Memory B cell (primary cell): ENCODE data around the gene PTPRO.

ENCODE experiments used
- ATAC-seq: fragments of 150-1000 bp; cut with Tn5 transposase; 2 replicates; pipeline ENCODE4 v1.10.0; 2021; ENCODE audit warnings: low read depth, mild to moderate bottlenecking, moderate library complexity
- DNase-seq, 2 donors: peaks; one replicate each; pipeline ENCODE4 v3.0.0; 2022; ENCODE audit warnings: low spot score in 2 of 2
- H3K27ac Mint-ChIP-seq: one replicate; pipeline ENCODE4 v1.8.0; 2022; ENCODE audit warnings: mild to moderate bottlenecking, moderate library complexity, mixed read lengths
- H3K27me3 Mint-ChIP-seq: one replicate; pipeline ENCODE4 v1.8.0; 2022; ENCODE audit warnings: mixed read lengths
- H3K36me3 Mint-ChIP-seq: one replicate; pipeline ENCODE4 v1.8.0; 2022; ENCODE audit warnings: mild to moderate bottlenecking, mixed read lengths
- H3K4me1 Mint-ChIP-seq: one replicate; pipeline ENCODE4 v1.8.0; 2022; ENCODE audit warnings: mixed read lengths
- H3K4me3 Mint-ChIP-seq: one replicate; pipeline ENCODE4 v1.8.0; 2022; ENCODE audit warnings: mild to moderate bottlenecking, moderate library complexity, mixed read lengths
- H3K9me3 Mint-ChIP-seq: one replicate; pipeline ENCODE4 v1.8.0; 2022; ENCODE audit warnings: mixed read lengths

Gene PTPRO

GRCh38 chr12:15387772-15388171 lies 65.5 kb downstream of the PTPRO start:
- no peaks in the 10 kb centered on the region for H3K4me1 Mint-ChIP-seq
- DNase-seq, result no peak
- H3K9me3 Mint-ChIP-seq, result no peaks in the 10 kb centered on the region
- no peaks in the 10 kb centered on the region for H3K36me3 Mint-ChIP-seq
- ATAC-seq, result no peak
- H3K4me3 Mint-ChIP-seq, result no peak overlapping the region
- peaks cover 4% of the 10 kb centered on the region for H3K27me3 Mint-ChIP-seq
- no peak overlapping the region for H3K27ac Mint-ChIP-seq

- H3K9me3 Mint-ChIP-seq, result no peaks in the 10 kb centered on the region
- no peak overlapping the region for H3K27ac Mint-ChIP-seq
- no peaks in the 10 kb centered on the region for H3K4me1 Mint-ChIP-seq
- ATAC-seq (no peak), DNase-seq (no peak)
- no peak overlapping the region for H3K4me3 Mint-ChIP-seq
- no peaks in the 10 kb centered on the region for H3K36me3 Mint-ChIP-seq
- H3K27me3 Mint-ChIP-seq, result peaks cover 4% of the 10 kb centered on the region
These were observed 67.3 kb downstream of the PTPRO start for GRCh38 chr12:15389561-15389960.

GRCh38 chr12:15393037-15393436 lies 70.7 kb downstream of the PTPRO start:
- Mint-ChIP-seq H3K9me3 (no peaks in the 10 kb centered on the region), H3K27me3 (peaks cover 4% of the 10 kb centered on the region), H3K36me3 (no peaks in the 10 kb centered on the region), H3K27ac (no peak overlapping the region), H3K4me1 (no peaks in the 10 kb centered on the region), H3K4me3 (no peak overlapping the region)
- no peak for ATAC-seq
- no peak for DNase-seq

GRCh38 chr12:15393995-15394394 lies 71.7 kb downstream of the PTPRO start:
- Mint-ChIP-seq H3K4me1 (no peaks in the 10 kb centered on the region), H3K36me3 (no peaks in the 10 kb centered on the region), H3K9me3 (no peaks in the 10 kb centered on the region), H3K27ac (no peak overlapping the region), H3K27me3 (peaks cover 4% of the 10 kb centered on the region), H3K4me3 (no peak overlapping the region)
- DNase-seq, result no peak
- ATAC-seq, result no peak

- Mint-ChIP-seq H3K27me3 (peaks cover 3% of the 10 kb centered on the region), H3K27ac (no peak overlapping the region), H3K4me1 (no peaks in the 10 kb centered on the region), H3K36me3 (no peaks in the 10 kb centered on the region), H3K9me3 (no peaks in the 10 kb centered on the region), H3K4me3 (no peak overlapping the region)
- DNase-seq (no peak), ATAC-seq (no peak)
These were observed 82.2 kb downstream of the PTPRO start for GRCh38 chr12:15404485-15404884.

GRCh38 chr12:15405606-15406005 lies 83.3 kb downstream of the PTPRO start:
- H3K9me3 Mint-ChIP-seq, result no peaks in the 10 kb centered on the region
- H3K4me1 Mint-ChIP-seq, result no peaks in the 10 kb centered on the region
- no peaks in the 10 kb centered on the region for H3K36me3 Mint-ChIP-seq
- H3K4me3 Mint-ChIP-seq, result no peak overlapping the region
- H3K27me3 Mint-ChIP-seq, result no peaks in the 10 kb centered on the region
- ATAC-seq, result no peak
- H3K27ac Mint-ChIP-seq, result no peak overlapping the region
- DNase-seq, result no peak

GRCh38 chr12:15407025-15407424 lies 84.7 kb downstream of the PTPRO start:
- H3K27me3 Mint-ChIP-seq, result no peaks in the 10 kb centered on the region
- H3K4me3 Mint-ChIP-seq, result no peak overlapping the region
- H3K4me1 Mint-ChIP-seq, result no peaks in the 10 kb centered on the region
- no peaks in the 10 kb centered on the region for H3K9me3 Mint-ChIP-seq
- H3K27ac Mint-ChIP-seq, result no peak overlapping the region
- ATAC-seq, result no peak
- no peaks in the 10 kb centered on the region for H3K36me3 Mint-ChIP-seq
- no peak for DNase-seq

- Mint-ChIP-seq H3K9me3 (no peaks in the 10 kb centered on the region), H3K36me3 (no peaks in the 10 kb centered on the region), H3K4me3 (no peak overlapping the region), H3K27ac (no peak overlapping the region), H3K27me3 (peaks cover 2% of the 10 kb centered on the region), H3K4me1 (peaks cover 3% of the 10 kb centered on the region)
- DNase-seq (no peak), ATAC-seq (no peak)
These were observed 89.5 kb downstream of the PTPRO start for GRCh38 chr12:15411842-15412241.

GRCh38 chr12:15417691-15418090 lies 95.4 kb downstream of the PTPRO start:
- DNase-seq, result no peak
- ATAC-seq, result no peak
- Mint-ChIP-seq H3K4me1 (peaks cover 3% of the 10 kb centered on the region), H3K27me3 (peaks cover 4% of the 10 kb centered on the region), H3K9me3 (no peaks in the 10 kb centered on the region), H3K4me3 (no peak overlapping the region), H3K36me3 (no peaks in the 10 kb centered on the region), H3K27ac (no peak overlapping the region)

- Mint-ChIP-seq H3K4me1 (no peaks in the 10 kb centered on the region), H3K36me3 (no peaks in the 10 kb centered on the region), H3K9me3 (no peaks in the 10 kb centered on the region), H3K4me3 (no peak overlapping the region), H3K27me3 (no peaks in the 10 kb centered on the region), H3K27ac (no peak overlapping the region)
- no peak for DNase-seq
- no peak for ATAC-seq
These were observed 101.3 kb downstream of the PTPRO start for GRCh38 chr12:15423629-15424028.

GRCh38 chr12:15427913-15428312 lies 105.6 kb downstream of the PTPRO start:
- H3K4me3 Mint-ChIP-seq, result no peak overlapping the region
- no peak overlapping the region for H3K27ac Mint-ChIP-seq
- peaks cover 2% of the 10 kb centered on the region for H3K9me3 Mint-ChIP-seq
- no peaks in the 10 kb centered on the region for H3K4me1 Mint-ChIP-seq
- DNase-seq (no peak), ATAC-seq (no peak)
- peaks cover 8% of the 10 kb centered on the region for H3K27me3 Mint-ChIP-seq
- H3K36me3 Mint-ChIP-seq, result no peaks in the 10 kb centered on the region

- DNase-seq (no peak), ATAC-seq (no peak)
- Mint-ChIP-seq H3K4me3 (no peak overlapping the region), H3K4me1 (no peaks in the 10 kb centered on the region), H3K27ac (no peak overlapping the region), H3K9me3 (peaks cover 2% of the 10 kb centered on the region), H3K36me3 (no peaks in the 10 kb centered on the region), H3K27me3 (peaks cover 8% of the 10 kb centered on the region)
These were observed 106.3 kb downstream of the PTPRO start for GRCh38 chr12:15428632-15429031.

- H3K4me1 Mint-ChIP-seq, result no peaks in the 10 kb centered on the region
These were observed 107.0 kb downstream of the PTPRO start for GRCh38 chr12:15429262-15429661.

GRCh38 chr12:15435597-15435996 lies 113.3 kb downstream of the PTPRO start:
- peaks cover 10% of the 10 kb centered on the region for H3K27me3 Mint-ChIP-seq
- ATAC-seq (no peak), DNase-seq (no peak)
- no peak overlapping the region for H3K4me3 Mint-ChIP-seq
- peaks cover 6% of the 10 kb centered on the region for H3K9me3 Mint-ChIP-seq
- no peak overlapping the region for H3K27ac Mint-ChIP-seq
- peaks cover 2% of the 10 kb centered on the region for H3K36me3 Mint-ChIP-seq
- H3K4me1 Mint-ChIP-seq, result no peaks in the 10 kb centered on the region

More at GRCh38 chr12:15429262-15429661, 107.0 kb downstream of the PTPRO start:
- ATAC-seq (no peak), DNase-seq (no peak)
- no peak overlapping the region for H3K4me3 Mint-ChIP-seq
- H3K27ac Mint-ChIP-seq, result no peak overlapping the region
- peaks cover 8% of the 10 kb centered on the region for H3K27me3 Mint-ChIP-seq
- no peaks in the 10 kb centered on the region for H3K36me3 Mint-ChIP-seq
- peaks cover 2% of the 10 kb centered on the region for H3K9me3 Mint-ChIP-seq

GRCh38 chr12:15439459-15439858 lies 117.2 kb downstream of the PTPRO start:
- H3K4me3 Mint-ChIP-seq, result no peak overlapping the region
- H3K27me3 Mint-ChIP-seq, result peaks cover 13% of the 10 kb centered on the region
- no peak for DNase-seq
- ATAC-seq, result no peak
- no peak overlapping the region for H3K27ac Mint-ChIP-seq
- H3K4me1 Mint-ChIP-seq, result no peaks in the 10 kb centered on the region
- peaks cover 2% of the 10 kb centered on the region for H3K36me3 Mint-ChIP-seq
- H3K9me3 Mint-ChIP-seq, result peaks cover 8% of the 10 kb centered on the region
